ENCODE results near the gene CNTN4. TPM values are rescaled to one million over a fixed set of nuclear protein-coding genes. Genes with fewer than 3 reads are reported as not detected.

CNTN4 gene
- total and polyA plus RNA-seq, 2 of the 8 experiments (the other 6 are each of a cell fraction or from before 2014, with no cell fraction given): 0.41 to 2.2 TPM

GRCh38 chr3:2810723-2811122 is 712.1 kb downstream of the CNTN4 start:
- 100% methylated on average over 1 of the region's 1 CpG; no CpG with 5 or more reads in 1 of the 2 experiments for WGBS, 2 experiments (ENCODE audit: extremely low coverage in 1 of 2, insufficient coverage in 1 of 2, insufficient read length in 1 of 2, insufficient replicate concordance in 2 of 2, low coverage in 1 of 2, low lambda C conversion rate in 2 of 2, missing lambda C conversion rate in 1 of 2)
- POLR2A ChIA-PET (ENCODE audit: partially characterized antibody): no interaction called here

More at GRCh38 chr3:2810723-2811122, 712.1 kb downstream of the CNTN4 start:
- no peak overlapping the region for H3K56ac ChIP-seq (replicated peaks; ENCODE audit: insufficient read length, low read depth, low read length)
- no peak overlapping the region for H3K9ac ChIP-seq (replicated peaks in 1 of 4; ENCODE audit: extremely low read depth in 1 of 4, low read depth in 3 of 4, low read length in 3 of 4)
- TF ChIP-seq JUN (IDR thresholded peaks at IDR 0.05; ENCODE audit: low read depth, low read length) (no peak), RBBP5 (IDR thresholded peaks at IDR 0.05; ENCODE audit: borderline replicate concordance, low read depth, low read length) (no peak), FOSL1 (IDR thresholded peaks at IDR 0.05; ENCODE audit: insufficient read depth, low read depth, low read length) (no peak), PHF8 (conservative IDR thresholded peaks at IDR 0.05; ENCODE audit: low read depth, low read length) (no peak), POLR2A (IDR thresholded peaks at IDR 0.05; ENCODE audit: control extremely low read depth in 1 of 2, low read depth in 2 of 2, low read length in 2 of 2) (no peak), SAP30 (IDR thresholded peaks at IDR 0.05; ENCODE audit: insufficient read depth, insufficient replicate concordance, low read length) (no peak), ASH2L (IDR thresholded peaks at IDR 0.05; ENCODE audit: low read length) (no peak)
- H2BK15ac ChIP-seq (ENCODE audit: low read length): no peak overlapping the region
- H4K91ac ChIP-seq (replicated peaks; ENCODE audit: insufficient read length, low read length): no peak overlapping the region
- no peak overlapping the region for H3K4me2 ChIP-seq (ENCODE audit: insufficient read depth in 1 of 2, low read depth in 2 of 2, low read length in 2 of 2)
- H2BK20ac ChIP-seq (ENCODE audit: low read length): no peak overlapping the region
- no peak overlapping the region for H2AK5ac ChIP-seq (ENCODE audit: low read depth, low read length)
- H3K27me3 ChIP-seq (replicated peaks in 1 of 4; ENCODE audit: control insufficient read depth in 3 of 4, extremely low read depth in 1 of 4, insufficient read depth in 3 of 4, low read length in 3 of 4): no peaks in the 10 kb centered on the region
- no peaks in the 10 kb centered on the region for H3K23me2 ChIP-seq (ENCODE audit: low read depth, low read length)
- FAIRE-seq (no peak), DNase-seq (ENCODE audit: low read depth in 1 of 2, low spot score in 2 of 2) (no peak)
- no peak overlapping the region for H3K18ac ChIP-seq (ENCODE audit: extremely low read depth, low read length)
- no peak overlapping the region for H2BK120ac ChIP-seq (replicated peaks; ENCODE audit: low read depth, low read length)
- no peaks in the 10 kb centered on the region for H4K20me1 ChIP-seq (replicated peaks in 1 of 2; ENCODE audit: control insufficient read depth in 1 of 2, insufficient read depth in 2 of 2, low read length in 2 of 2)
- no peaks in the 10 kb centered on the region for H3K79me2 ChIP-seq (ENCODE audit: control insufficient read depth in 1 of 2, insufficient read depth in 2 of 2, low read length in 2 of 2)
- no peak overlapping the region for H4K8ac ChIP-seq (ENCODE audit: extremely low read depth, insufficient read depth, low read length)
- no peak overlapping the region for H2BK12ac ChIP-seq (ENCODE audit: low read depth, low read length)
- CTCF ChIA-PET (ENCODE audit: partially characterized antibody): interaction anchor here (1.4 to 1.7 kb wide), 2 partner anchors 11 to 45 kb away, joined by 3 to 7 read pairs; no protein-coding TSS in a partner anchor
- no peak overlapping the region for H3K27ac ChIP-seq (ENCODE audit: low read depth, low read length)
- no peak overlapping the region for H3K14ac ChIP-seq (ENCODE audit: insufficient read length)
- H3K4ac ChIP-seq (replicated peaks; ENCODE audit: insufficient read length, low read depth, low read length): no peak overlapping the region
- H2AFZ ChIP-seq (ENCODE audit: low read length): no peak overlapping the region
- no peak overlapping the region for H2BK5ac ChIP-seq (ENCODE audit: low read depth, low read length)
- no peaks in the 10 kb centered on the region for H3K9me3 ChIP-seq (ENCODE audit: insufficient read depth in 2 of 2, low read depth in 1 of 2, low read length in 1 of 2)
- H4K5ac ChIP-seq (ENCODE audit: insufficient read length, low read depth, low read length): no peak overlapping the region
- H3K4me3 ChIP-seq (ENCODE audit: extremely low read depth in 1 of 4, insufficient read depth in 2 of 4, low read depth in 3 of 4, low read length in 4 of 4): no peak overlapping the region
- no peaks in the 10 kb centered on the region for H3K36me3 ChIP-seq (ENCODE audit: control insufficient read depth in 2 of 4, insufficient read depth in 4 of 4, low read length in 3 of 4)
- peaks cover 0 to 2% (median 0%) of the 10 kb centered on the region in 4 experiments; a peak in 1 of 7 replicates for H3K4me1 ChIP-seq (replicated peaks in 1 of 4; ENCODE audit: control insufficient read depth in 3 of 4, insufficient read depth in 4 of 4, low read length in 3 of 4)
- no peaks in the 10 kb centered on the region for H3K79me1 ChIP-seq (ENCODE audit: low read depth, low read length)
- no peak overlapping the region for H3K23ac ChIP-seq (ENCODE audit: insufficient read length)
